PC-3 (cell line): ENCODE data around the gene KDM2B. TPM values are rescaled to one million over a fixed set of nuclear protein-coding genes. Genes with fewer than 3 reads are reported as not detected.

Experiments
- ATAC-seq: fragments of 200-7000 bp; cut with Tn5 transposase; 2 replicates; pipeline ENCODE4 v1.9.1; 2020; ENCODE audit warnings: mild to moderate bottlenecking, moderate library complexity
- BruUV-seq: library from RNA; stranded (reverse); fragments of 400-500 nt; replicated peaks from 2 replicates; lab custom pipeline; 2021; lab: Mats Ljungman, UMichigan
- CTCF ChIA-PET: fragments of 300-600 bp; sonication (Branson Sonifier 250); formaldehyde crosslinking; loops from one replicate; lab custom pipeline; 2022; ENCODE audit warnings: antibody characterized with exemption; lab: Charles Lee
- POLR2A ChIA-PET: fragments of 300-600 bp; sonication (Branson Sonifier 250); formaldehyde crosslinking; loops from one replicate; lab custom pipeline; 2022; ENCODE audit warnings: antibody characterized with exemption; ENCODE audit not compliant: unreplicated experiment; lab: Charles Lee
- DNase-seq: peaks from one replicate; pipeline ENCODE4 v3.0.0-alpha.2; 2015
- H2AFZ ChIP-seq: fragments of 300-600 bp; sonication (generic); 2 replicates; pipeline ENCODE4 v1.6.0; 2016; ENCODE audit warnings: antibody characterized with exemption, low read length
- H3F3A ChIP-seq: fragments of 300-600 bp; sonication (generic); one replicate; pipeline ENCODE4 v1.6.0; 2017; ENCODE audit warnings: antibody characterized with exemption, low read length, control low read depth, mild to moderate bottlenecking; ENCODE audit not compliant: unreplicated experiment
- H3K27ac ChIP-seq: fragments of 300-600 bp; sonication (generic); 2 replicates; pipeline ENCODE4 v1.5.1; 2016; ENCODE audit warnings: mild to moderate bottlenecking, low read length
- H3K27me3 ChIP-seq: fragments of 300-600 bp; sonication (generic); 2 replicates; pipeline ENCODE4 v1.6.1; 2016; ENCODE audit warnings: low read length, mixed read lengths
- H3K36me3 ChIP-seq: fragments of 300-600 bp; sonication (generic); 2 replicates; pipeline ENCODE4 v1.6.1; 2016; ENCODE audit warnings: low read depth, mixed run types, low read length, mixed read lengths
- H3K4me1 ChIP-seq: fragments of 300-600 bp; sonication (generic); 2 replicates; pipeline ENCODE4 v1.5.1; 2016; ENCODE audit warnings: low read length; ENCODE audit not compliant: insufficient read depth
- H3K4me2 ChIP-seq: fragments of 300-600 bp; sonication (generic); 2 replicates; pipeline ENCODE4 v1.6.0; 2016; ENCODE audit warnings: low read length
- H3K4me3 ChIP-seq: fragments of 300-600 bp; sonication (generic); 2 replicates; pipeline ENCODE4 v1.5.1; 2016; ENCODE audit warnings: mild to moderate bottlenecking, low read length, mixed read lengths
- H3K79me2 ChIP-seq: fragments of 300-600 bp; sonication (generic); 2 replicates; pipeline ENCODE4 v1.6.1; 2017; ENCODE audit warnings: low read length, mixed read lengths
- H3K9ac ChIP-seq: fragments of 300-600 bp; sonication (generic); 2 replicates; pipeline ENCODE4 v1.6.0; 2016; ENCODE audit warnings: mild to moderate bottlenecking, low read length
- H3K9me2 ChIP-seq: fragments of 300-600 bp; sonication (generic); replicated peaks from 2 replicates; pipeline ENCODE4 v1.6.1; 2016; ENCODE audit warnings: mixed run types, low read length, mixed read lengths
- H3K9me3 ChIP-seq: fragments of 300-600 bp; sonication (generic); 2 replicates; pipeline ENCODE4 v1.6.1; 2016; ENCODE audit warnings: low read length, mixed read lengths
- H4K20me1 ChIP-seq: fragments of 300-600 bp; sonication (generic); 2 replicates; pipeline ENCODE4 v1.6.1; 2016; ENCODE audit warnings: low read length, mixed read lengths
- EZH2 ChIP-seq: fragments of 300-600 bp; sonication (generic); IDR thresholded peaks from one replicate; pipeline ENCODE4 v1.6.1; 2017; ENCODE audit warnings: antibody characterized with exemption, mild to moderate bottlenecking, low read length; ENCODE audit not compliant: unreplicated experiment
- EZH2phosphoT487 ChIP-seq: fragments of 300-600 bp; sonication (generic); IDR thresholded peaks from 2 replicates; pipeline ENCODE4 v1.6.1; 2018; ENCODE audit warnings: mild to moderate bottlenecking, antibody characterized with exemption, low read length, borderline replicate concordance
- intact Hi-C: fragments of 100-400 bp; cut with micrococcal nuclease; formaldehyde crosslinking; loops from 2 replicates; pipeline ENCODE4 v1.9.0; 2023
- total RNA-seq: library from RNA; depleted of rRNA; stranded (reverse); fragments of >200 nt; gene quantifications from 2 replicates; pipeline ENCODE4 v1.2.3, GENCODE V29; 2014
- TF ChIP-seq, protein P1 (sequence below): fragments of 300-600 bp; sonication (generic); conservative IDR thresholded peaks from 2 replicates; pipeline ENCODE4 v1.5.1; 2017; ENCODE audit warnings: antibody characterized with exemption, low read depth, mild to moderate bottlenecking, low read length

Gene KDM2B
- total RNA-seq, 1 experiment from 2014 or later = 52.5 TPM

- ChIA-PET POLR2A (interaction anchor here (0.6 to 0.9 kb wide), 2 partner anchors 49 to 266 kb away, joined by 3 to 5 read pairs; partner anchors contain the start of gene ORAI1), CTCF (interaction anchor here (0.8 to 2.0 kb wide), 3 partner anchors 25 to 90 kb away, joined by 5 to 24 read pairs (median 5); partner anchors contain the start of gene ORAI1)
- Histone ChIP-seq H3K4me1 (peaks cover 44% of the 10 kb centered on the region), H3K4me3 (peak overlapping the region; percentile 39), H3K27ac (peak overlapping the region; percentile 84), H2AFZ (peak overlapping the region; percentile 56; the same call in 1 of the 2 replicates), H4K20me1 (no peaks in the 10 kb centered on the region), H3K9me2 (no peaks in the 10 kb centered on the region), H3F3A (peaks cover 9% of the 10 kb centered on the region), H3K27me3 (no peaks in the 10 kb centered on the region), H3K4me2 (peak overlapping the region; percentile 82), H3K79me2 (peaks cover 39% of the 10 kb centered on the region), H3K36me3 (peaks cover 11% of the 10 kb centered on the region; the same call in 1 of the 2 replicates), H3K9ac (peak overlapping the region; percentile 13), H3K9me3 (no peaks in the 10 kb centered on the region)
- no peak for TF ChIP-seq EZH2
- no TSS peak for BruUV-seq
- intact Hi-C loops = no loop called here
- DNase-seq (no peak), ATAC-seq (peak; percentile 20)
These were observed 3.2 kb downstream of the KDM2B start for GRCh38 chr12:121577443-121578180.

GRCh38 chr12:121576851-121577391 is 3.9 kb downstream of the KDM2B start:
- Histone ChIP-seq H3K79me2 (peaks cover 37% of the 10 kb centered on the region), H3K27ac (peak overlapping the region; percentile 84)
- ATAC-seq = peak; percentile 46

More at GRCh38 chr12:121576851-121577391, 3.9 kb downstream of the KDM2B start:
- Histone ChIP-seq H3K9ac (peak overlapping the region; percentile 67), H2AFZ (peak overlapping the region; percentile 56), H3K4me3 (peak overlapping the region; percentile 39; the same call in 1 of the 2 replicates), H3K9me2 (no peaks in the 10 kb centered on the region), H3F3A (peaks cover 9% of the 10 kb centered on the region), H3K4me2 (peak overlapping the region; percentile 82), H3K9me3 (no peaks in the 10 kb centered on the region), H3K4me1 (peaks cover 37% of the 10 kb centered on the region), H3K36me3 (peaks cover 11% of the 10 kb centered on the region; the same call in 1 of the 2 replicates), H4K20me1 (no peaks in the 10 kb centered on the region), H3K27me3 (no peaks in the 10 kb centered on the region)
- TF ChIP-seq EZH2 = no peak
- TF ChIP-seq EZH2phosphoT487 = no peak
- TF ChIP-seq, protein P1, sequence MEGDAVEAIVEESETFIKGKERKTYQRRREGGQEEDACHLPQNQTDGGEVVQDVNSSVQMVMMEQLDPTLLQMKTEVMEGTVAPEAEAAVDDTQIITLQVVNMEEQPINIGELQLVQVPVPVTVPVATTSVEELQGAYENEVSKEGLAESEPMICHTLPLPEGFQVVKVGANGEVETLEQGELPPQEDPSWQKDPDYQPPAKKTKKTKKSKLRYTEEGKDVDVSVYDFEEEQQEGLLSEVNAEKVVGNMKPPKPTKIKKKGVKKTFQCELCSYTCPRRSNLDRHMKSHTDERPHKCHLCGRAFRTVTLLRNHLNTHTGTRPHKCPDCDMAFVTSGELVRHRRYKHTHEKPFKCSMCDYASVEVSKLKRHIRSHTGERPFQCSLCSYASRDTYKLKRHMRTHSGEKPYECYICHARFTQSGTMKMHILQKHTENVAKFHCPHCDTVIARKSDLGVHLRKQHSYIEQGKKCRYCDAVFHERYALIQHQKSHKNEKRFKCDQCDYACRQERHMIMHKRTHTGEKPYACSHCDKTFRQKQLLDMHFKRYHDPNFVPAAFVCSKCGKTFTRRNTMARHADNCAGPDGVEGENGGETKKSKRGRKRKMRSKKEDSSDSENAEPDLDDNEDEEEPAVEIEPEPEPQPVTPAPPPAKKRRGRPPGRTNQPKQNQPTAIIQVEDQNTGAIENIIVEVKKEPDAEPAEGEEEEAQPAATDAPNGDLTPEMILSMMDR = no peak
- peak; percentile 89 for DNase-seq
- BruUV-seq = TSS peak; percentile 29
- POLR2A ChIA-PET = interaction anchor here (0.6 to 0.9 kb wide), 2 partner anchors 50 to 267 kb away, joined by 3 to 5 read pairs; partner anchors contain the start of gene ORAI1
- CTCF ChIA-PET = interaction anchor here (0.6 to 2.0 kb wide), 5 partner anchors 25 to 91 kb away, joined by 4 to 24 read pairs (median 5); partner anchors contain the start of gene ORAI1
- intact Hi-C loops = no loop called here
